Nephron (organoid): ENCODE measurements around the gene CNDP2.

Experiments used
- H3K27ac Mint-ChIP-seq, 3 experiments: 2 replicates each; pipeline ENCODE4 v1.8.0; 2020; ENCODE audit warnings: mixed read lengths in 3 of 3, mild to moderate bottlenecking in 2 of 3, moderate library complexity in 1 of 3
- H3K27me3 Mint-ChIP-seq: 2 replicates; pipeline ENCODE4 v1.8.0; 2021; ENCODE audit warnings: low read depth, mild to moderate bottlenecking, moderate library complexity, mixed read lengths
- H3K36me3 Mint-ChIP-seq: 2 replicates; pipeline ENCODE4 v1.8.0; 2020; ENCODE audit warnings: low read depth, mixed read lengths
- H3K4me1 Mint-ChIP-seq: 2 replicates; pipeline ENCODE4 v1.8.0; 2020; ENCODE audit warnings: mixed read lengths
- H3K4me3 Mint-ChIP-seq, 3 experiments: 2 replicates each; pipeline ENCODE4 v1.8.0; 2020; ENCODE audit warnings: mild to moderate bottlenecking in 3 of 3, mixed read lengths in 3 of 3, moderate library complexity in 2 of 3
- H3K9me3 Mint-ChIP-seq: 2 replicates; pipeline ENCODE4 v1.8.0; 2020; ENCODE audit warnings: mixed read lengths
- CTCF ChIP-seq, 3 experiments: fragments of 200-600 bp; sonication (generic); IDR thresholded peaks; one replicate each; pipeline ENCODE4 v1.5.0; 2021; ENCODE audit warnings: antibody characterized with exemption in 3 of 3; ENCODE audit not compliant: unreplicated experiment in 3 of 3

The CNDP2 gene

GRCh38 chr18:74482697-74483096 lies 13.5 kb upstream of the CNDP2 start:
- H3K27ac Mint-ChIP-seq: no peak overlapping the region
- peaks cover 8% of the 10 kb centered on the region for H3K27me3 Mint-ChIP-seq
- no peaks in the 10 kb centered on the region for H3K9me3 Mint-ChIP-seq
- no peaks in the 10 kb centered on the region for H3K36me3 Mint-ChIP-seq
- TF ChIP-seq CTCF (IDR thresholded peaks at IDR 0.05; ENCODE audit: unreplicated experiment in 3 of 3): no peak
- no peak overlapping the region for H3K4me3 Mint-ChIP-seq
- H3K4me1 Mint-ChIP-seq: peaks cover 19% of the 10 kb centered on the region

- H3K4me1 Mint-ChIP-seq: peaks cover 34% of the 10 kb centered on the region
- H3K27ac Mint-ChIP-seq: peak overlapping the region; percentile 26 to 54 (median 29)
- no peak overlapping the region for H3K4me3 Mint-ChIP-seq
- H3K27me3 Mint-ChIP-seq: peaks cover 7% of the 10 kb centered on the region
- H3K9me3 Mint-ChIP-seq: no peaks in the 10 kb centered on the region
- TF ChIP-seq CTCF (IDR thresholded peaks at IDR 0.05; ENCODE audit: unreplicated experiment in 3 of 3): no peak
- H3K36me3 Mint-ChIP-seq: no peaks in the 10 kb centered on the region
These were observed 9.9 kb upstream of the CNDP2 start for GRCh38 chr18:74486119-74486849.

- TF ChIP-seq CTCF (IDR thresholded peaks at IDR 0.05; ENCODE audit: unreplicated experiment in 3 of 3): no peak
- Mint-ChIP-seq H3K4me1 (peaks cover 34% of the 10 kb centered on the region), H3K4me3 (no peak overlapping the region), H3K36me3 (no peaks in the 10 kb centered on the region), H3K27me3 (peaks cover 7% of the 10 kb centered on the region), H3K27ac (no peak overlapping the region), H3K9me3 (peaks cover 2% of the 10 kb centered on the region)
These were observed 7.8 kb upstream of the CNDP2 start for GRCh38 chr18:74488354-74488753.

- peak overlapping the region in 1 of 3 experiments; percentile 6 for H3K4me3 Mint-ChIP-seq
- H3K9me3 Mint-ChIP-seq: peaks cover 2% of the 10 kb centered on the region
- H3K36me3 Mint-ChIP-seq: no peaks in the 10 kb centered on the region
- no peak overlapping the region for H3K27ac Mint-ChIP-seq
- H3K27me3 Mint-ChIP-seq: peaks cover 7% of the 10 kb centered on the region
- H3K4me1 Mint-ChIP-seq: peaks cover 34% of the 10 kb centered on the region
- no peak for TF ChIP-seq CTCF (IDR thresholded peaks at IDR 0.05; ENCODE audit: unreplicated experiment in 3 of 3)
These were observed 7.3 kb upstream of the CNDP2 start for GRCh38 chr18:74488864-74489263.

- H3K9me3 Mint-ChIP-seq: peaks cover 2% of the 10 kb centered on the region
- TF ChIP-seq CTCF (IDR thresholded peaks at IDR 0.05; ENCODE audit: unreplicated experiment in 3 of 3): no peak
- peak overlapping the region in 2 of 3 experiments; percentile 19 to 56 for H3K4me3 Mint-ChIP-seq
- peaks cover 34% of the 10 kb centered on the region for H3K4me1 Mint-ChIP-seq
- no peak overlapping the region for H3K27ac Mint-ChIP-seq
- no peaks in the 10 kb centered on the region for H3K36me3 Mint-ChIP-seq
- H3K27me3 Mint-ChIP-seq: peaks cover 7% of the 10 kb centered on the region
These were observed 6.5 kb upstream of the CNDP2 start for GRCh38 chr18:74489676-74490075.

GRCh38 chr18:74492259-74492658 lies 3.9 kb upstream of the CNDP2 start:
- peaks cover 25% of the 10 kb centered on the region for H3K4me1 Mint-ChIP-seq
- H3K27ac Mint-ChIP-seq: no peak overlapping the region

More at GRCh38 chr18:74492259-74492658, 3.9 kb upstream of the CNDP2 start:
- Mint-ChIP-seq H3K36me3 (no peaks in the 10 kb centered on the region), H3K9me3 (peaks cover 2% of the 10 kb centered on the region), H3K4me3 (no peak overlapping the region), H3K27me3 (peaks cover 7% of the 10 kb centered on the region)
- no peak for TF ChIP-seq CTCF (IDR thresholded peaks at IDR 0.05; ENCODE audit: unreplicated experiment in 3 of 3)
